Panc1 (cell line): ENCODE results near the gene QKI. TPM values are rescaled to one million over a fixed set of nuclear protein-coding genes. Genes with fewer than 3 reads are reported as not detected.

Experiments used
- ATAC-seq: fragments of 200-7000 bp; cut with Tn5 transposase; 2 replicates; pipeline ENCODE4 v1.9.1; 2020; ENCODE audit warnings: mild to moderate bottlenecking, moderate library complexity
- BruUV-seq: library from RNA; stranded (reverse); fragments of 400-500 nt; replicated peaks from 2 replicates; lab custom pipeline; 2021; lab: Mats Ljungman, UMichigan
- CTCF ChIA-PET: fragments of 300-600 bp; sonication (Branson Sonifier 250); formaldehyde crosslinking; loops from one replicate; lab custom pipeline; 2022; ENCODE audit warnings: antibody characterized with exemption; lab: Charles Lee
- POLR2A ChIA-PET: fragments of 300-600 bp; sonication (Branson Sonifier 250); formaldehyde crosslinking; loops from one replicate; lab custom pipeline; 2022; ENCODE audit warnings: antibody characterized with exemption; lab: Charles Lee
- DNase-seq: peaks from one replicate; pipeline ENCODE4 v3.0.0-alpha.2; 2010; ENCODE audit warnings: low read depth, low spot score
- H3K27ac ChIP-seq: 2 replicates; pipeline ENCODE4 v1.5.1; 2011; ENCODE audit warnings: mild to moderate bottlenecking, low read length, inconsistent platforms
- H3K27me3 ChIP-seq: fragments of 200-500 bp; sonication (Bioruptor generic); 2 replicates; pipeline ENCODE4 v1.6.0; 2014; ENCODE audit warnings: low read length, inconsistent platforms; ENCODE audit not compliant: control insufficient read depth, insufficient read depth
- H3K36me3 ChIP-seq: fragments of 200-500 bp; sonication (Bioruptor generic); 2 replicates; pipeline ENCODE4 v1.5.1; 2014; ENCODE audit warnings: inconsistent platforms, mild to moderate bottlenecking, low read length, moderate library complexity; ENCODE audit not compliant: control insufficient read depth, insufficient read depth
- H3K4me1 ChIP-seq: 2 replicates; pipeline ENCODE4 v1.5.1; 2011; ENCODE audit warnings: inconsistent platforms, mild to moderate bottlenecking, low read length, moderate library complexity; ENCODE audit not compliant: control insufficient read depth, insufficient read depth
- H3K4me3 ChIP-seq, 2 experiments: 2 replicates each; pipeline ENCODE4 v1.5.1; 2011 to 2012; ENCODE audit warnings: low read depth in 2 of 2, low read length in 2 of 2, mild to moderate bottlenecking in 2 of 2, inconsistent platforms in 1 of 2, moderate library complexity in 1 of 2
- H3K9me3 ChIP-seq: fragments of 200-500 bp; sonication (Bioruptor generic); 2 replicates; pipeline ENCODE4 v1.5.1; 2014; ENCODE audit warnings: low read depth, mild to moderate bottlenecking, inconsistent platforms, low read length, moderate library complexity; ENCODE audit not compliant: control insufficient read depth, insufficient read depth
- CTCF ChIP-seq: fragments of 450-650 bp; IDR thresholded peaks from 2 replicates; pipeline ENCODE4 v1.5.1; 2017; ENCODE audit warnings: mild to moderate bottlenecking
- POLR2AphosphoS5 ChIP-seq: IDR thresholded peaks from 2 replicates; pipeline ENCODE4 v1.6.1; 2012; ENCODE audit warnings: mild to moderate bottlenecking, low read depth, low read length, moderate library complexity
- REST ChIP-seq, 2 experiments: IDR thresholded peaks; 2 replicates each; pipeline ENCODE4 v1.6.1; 2011 to 2012; ENCODE audit warnings: low read depth in 2 of 2, control low read depth in 1 of 2, low read length in 1 of 2, mild to moderate bottlenecking in 1 of 2, moderate library complexity in 1 of 2; ENCODE audit not compliant: insufficient read depth in 1 of 2
- SIN3A ChIP-seq: IDR thresholded peaks from 2 replicates; pipeline ENCODE4 v1.6.1; 2012; ENCODE audit warnings: low read depth, mild to moderate bottlenecking, low read length, moderate library complexity, borderline replicate concordance; ENCODE audit not compliant: insufficient read depth
- TCF7L2 ChIP-seq: IDR thresholded peaks from 2 replicates; pipeline ENCODE4 v1.6.1; 2011; ENCODE audit warnings: mild to moderate bottlenecking, low read depth, low read length, inconsistent platforms
- in situ Hi-C: cut with HindIII; loops from 2 replicates; pipeline ENCODE4 v1.10.0; 2016; ENCODE audit warnings: low sequenced_read_pairs, low pct_unique_long_range_greater_than_20kb
- intact Hi-C: fragments of 100-400 bp; cut with micrococcal nuclease; formaldehyde crosslinking; loops from one replicate; pipeline ENCODE4 v1.10.0; 2022; ENCODE audit not compliant: unreplicated experiment
- total RNA-seq: library from RNA; stranded (reverse); gene quantifications from one replicate; pipeline ENCODE4 v1.2.1, GENCODE V29; 2021; ENCODE audit not compliant: unreplicated experiment

The QKI gene
- total RNA-seq, 1 experiment from 2014 or later: 176 TPM

- in situ Hi-C loops: no loop called here
- intact Hi-C loops: no loop called here
Observed at GRCh38 chr6:163613668-163614067, 199.2 kb downstream of the QKI start.

GRCh38 chr6:163616452-163616851 lies 201.9 kb downstream of the QKI start:
- Histone ChIP-seq H3K4me3 (no peak overlapping the region), H3K27ac (no peak overlapping the region), H3K4me1 (no peaks in the 10 kb centered on the region), H3K9me3 (no peaks in the 10 kb centered on the region), H3K27me3 (no peaks in the 10 kb centered on the region), H3K36me3 (no peaks in the 10 kb centered on the region)
- BruUV-seq: no TSS peak
- no peak for ATAC-seq
- CTCF ChIA-PET: no interaction called here
- no peak for DNase-seq
- in situ Hi-C loops (no loop called here), intact Hi-C loops (no loop called here)
- POLR2A ChIA-PET: no interaction called here
- no peak for TF ChIP-seq TCF7L2
- TF ChIP-seq POLR2AphosphoS5: no peak
- TF ChIP-seq CTCF: no peak
- no peak for TF ChIP-seq REST (IDR thresholded peaks at IDR 0.05; ENCODE audit: insufficient read depth in 1 of 2, low read depth in 2 of 2, low read length in 1 of 2)
- TF ChIP-seq SIN3A: no peak

More at GRCh38 chr6:163613668-163614067, 199.2 kb downstream of the QKI start:
- no peak overlapping the region for H3K4me3 ChIP-seq
- POLR2A ChIA-PET: no interaction called here
- ATAC-seq (no peak), DNase-seq (no peak)
- H3K9me3 ChIP-seq: no peaks in the 10 kb centered on the region
- H3K4me1 ChIP-seq: no peaks in the 10 kb centered on the region
- no TSS peak for BruUV-seq
- CTCF ChIA-PET: interaction anchor here (0.7 kb wide), 1 partner anchor 449 kb away, joined by 3 read pairs; no protein-coding TSS in a partner anchor
- TF ChIP-seq SIN3A (no peak), REST (IDR thresholded peaks at IDR 0.05; ENCODE audit: insufficient read depth in 1 of 2, low read depth in 2 of 2, low read length in 1 of 2) (no peak), POLR2AphosphoS5 (no peak), CTCF (no peak), TCF7L2 (no peak)
- H3K36me3 ChIP-seq: no peaks in the 10 kb centered on the region
- no peak overlapping the region for H3K27ac ChIP-seq
- no peaks in the 10 kb centered on the region for H3K27me3 ChIP-seq
